ENCODE data around the gene INSM2.

Gene INSM2

DNA sequence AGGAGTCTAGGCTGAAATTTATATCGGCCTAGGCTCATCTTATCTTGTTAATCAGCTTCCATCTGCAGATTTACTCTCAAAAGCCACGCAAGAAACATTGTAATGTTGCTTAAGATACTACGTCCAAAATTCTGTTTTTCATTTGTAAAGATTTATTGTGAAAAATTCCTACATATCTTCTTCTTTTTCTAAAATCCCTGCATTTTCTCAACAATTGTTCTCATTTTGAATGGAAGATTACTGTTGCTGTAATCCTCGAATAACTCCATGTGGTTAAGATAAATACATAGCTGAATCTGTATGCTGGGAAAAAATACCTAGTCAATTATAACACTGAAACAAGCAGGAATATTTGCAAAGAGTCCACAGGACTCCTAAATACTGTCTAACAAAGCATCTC is 15.6 kb downstream of the INSM2 start:
- no peak for DNase-seq (ENCODE audit: low read depth)

DNA sequence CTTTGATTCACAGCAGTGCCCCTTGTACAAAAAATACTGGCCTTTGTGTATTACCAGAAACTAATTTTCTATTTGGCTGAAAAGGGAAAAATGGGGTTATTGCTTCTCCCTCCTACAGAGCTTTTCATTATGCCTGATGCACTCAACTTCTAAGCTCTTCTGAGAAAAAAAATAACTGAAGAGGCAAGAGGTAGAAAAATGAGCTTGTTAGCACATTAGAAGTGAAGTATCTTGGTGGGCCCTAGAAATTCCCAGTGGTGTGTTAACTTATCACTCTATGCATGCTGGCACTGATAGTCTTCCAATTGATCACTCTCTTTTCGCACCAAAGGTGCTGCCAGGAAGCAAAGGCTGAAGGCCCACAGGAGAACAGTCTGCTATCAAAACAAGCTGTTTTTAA is 17.1 kb downstream of the INSM2 start:
- DNase-seq (ENCODE audit: low read depth): no peak

DNA sequence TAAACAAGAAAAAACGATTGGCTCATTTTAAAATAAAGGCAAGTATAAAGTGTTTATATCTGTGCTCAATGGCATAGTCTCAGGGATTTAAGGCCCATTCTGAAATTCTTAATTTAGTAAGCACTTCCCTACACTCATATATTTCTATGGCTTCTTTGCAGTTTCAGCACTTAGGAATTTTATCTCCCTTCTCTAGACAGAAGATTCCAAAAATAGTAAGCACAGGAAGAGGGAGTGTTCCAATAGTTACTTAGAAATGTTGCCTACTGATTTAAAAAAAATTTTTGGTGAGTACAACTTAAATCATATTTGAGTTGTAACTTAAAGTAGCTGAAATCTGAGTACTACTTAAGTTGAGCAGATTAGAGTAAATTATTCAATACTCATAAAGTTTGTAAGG is 19.8 kb downstream of the INSM2 start:
- DNase-seq (ENCODE audit: low read depth): no peak

DNA sequence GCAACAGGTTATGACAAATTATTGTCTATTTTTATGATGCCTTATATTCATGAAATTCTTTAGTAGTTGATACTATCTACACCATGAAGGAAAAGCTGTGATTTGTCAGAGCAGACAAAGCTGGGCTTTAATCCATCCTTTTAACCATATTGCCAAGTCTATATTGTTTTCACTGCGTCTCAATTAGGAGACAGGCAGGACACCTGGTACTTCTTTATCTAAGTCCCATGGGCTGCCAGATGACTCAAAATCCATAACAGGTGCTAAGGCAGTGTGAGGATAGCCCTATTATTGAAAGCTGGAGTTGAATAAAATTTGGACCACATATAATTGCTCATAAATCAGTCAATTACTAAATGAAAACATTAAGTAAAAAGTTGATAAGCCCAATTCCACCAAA is 22.6 kb downstream of the INSM2 start:
- no peak for DNase-seq (ENCODE audit: low read depth)

DNA sequence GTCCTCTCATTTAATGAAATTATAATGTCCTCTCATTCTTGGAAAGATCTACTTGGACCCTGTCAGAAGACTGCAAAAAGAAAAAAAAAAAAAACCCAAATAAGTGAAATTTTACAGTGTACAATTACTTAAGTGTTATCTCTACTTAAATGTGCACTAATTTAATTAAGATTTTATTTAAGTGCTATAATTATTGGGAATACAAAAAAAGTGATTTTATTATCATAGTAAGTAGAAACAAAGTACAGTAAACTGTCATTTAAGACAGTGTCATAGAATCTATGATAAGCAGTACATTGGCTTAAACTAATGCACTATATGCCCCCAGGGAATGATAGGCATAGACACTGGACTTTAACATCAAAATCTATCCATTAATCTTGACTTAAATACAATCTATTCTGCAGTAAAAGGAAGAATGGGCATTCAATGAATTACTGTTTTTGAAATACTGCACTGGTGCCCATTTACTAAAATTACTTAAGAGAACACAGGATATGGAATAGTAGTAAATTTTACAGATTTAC is 23.3 kb downstream of the INSM2 start:
- no peak for DNase-seq (ENCODE audit: low read depth)

DNA sequence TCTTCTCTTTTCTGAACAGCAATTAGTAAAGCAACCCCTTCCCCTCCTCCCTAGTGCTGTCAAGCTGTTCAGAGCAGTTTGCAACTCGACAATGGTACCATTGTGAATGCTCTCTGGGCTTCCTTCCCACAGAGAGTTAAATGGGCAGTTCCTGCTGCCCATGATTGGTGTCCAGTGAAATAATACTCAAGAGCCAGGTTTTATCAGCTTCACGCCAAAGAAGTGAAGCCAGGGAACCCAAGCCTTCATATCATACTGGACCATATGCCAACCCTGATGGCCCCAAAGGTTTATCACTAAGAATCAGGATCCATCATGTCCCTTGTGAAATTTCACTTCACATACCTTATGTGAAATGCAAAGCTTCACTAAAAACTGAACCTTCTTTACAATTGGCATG is 24.7 kb downstream of the INSM2 start:
- DNase-seq (ENCODE audit: low read depth): no peak

DNA sequence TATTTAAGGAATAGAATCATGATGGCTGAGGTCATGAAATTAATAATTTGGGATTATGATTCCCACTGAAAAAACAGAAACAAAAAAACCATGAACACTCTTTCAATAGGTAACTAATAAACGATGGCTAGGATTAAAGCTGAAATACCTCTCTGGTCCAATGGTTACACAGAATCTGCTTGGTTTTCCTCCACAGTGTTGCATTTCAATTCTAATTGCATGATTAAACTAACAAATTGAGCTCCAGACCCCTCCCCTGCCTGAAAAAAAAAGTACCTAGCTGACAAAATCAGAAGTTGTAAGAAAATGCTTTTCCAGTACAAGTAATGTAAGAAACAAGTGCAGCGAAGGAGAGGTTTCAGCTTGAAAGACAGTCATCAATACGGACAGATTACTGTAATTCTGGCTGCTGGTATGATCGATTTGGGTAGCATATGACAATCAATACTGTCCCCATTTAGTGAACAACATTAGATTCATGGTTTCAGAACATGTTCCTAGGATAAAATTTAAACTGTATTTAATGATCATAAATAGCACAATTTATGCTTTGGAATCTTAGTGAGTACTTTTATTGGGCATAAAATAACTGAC is 32.0 kb downstream of the INSM2 start:
- DNase-seq (ENCODE audit: low read depth): no peak

DNA sequence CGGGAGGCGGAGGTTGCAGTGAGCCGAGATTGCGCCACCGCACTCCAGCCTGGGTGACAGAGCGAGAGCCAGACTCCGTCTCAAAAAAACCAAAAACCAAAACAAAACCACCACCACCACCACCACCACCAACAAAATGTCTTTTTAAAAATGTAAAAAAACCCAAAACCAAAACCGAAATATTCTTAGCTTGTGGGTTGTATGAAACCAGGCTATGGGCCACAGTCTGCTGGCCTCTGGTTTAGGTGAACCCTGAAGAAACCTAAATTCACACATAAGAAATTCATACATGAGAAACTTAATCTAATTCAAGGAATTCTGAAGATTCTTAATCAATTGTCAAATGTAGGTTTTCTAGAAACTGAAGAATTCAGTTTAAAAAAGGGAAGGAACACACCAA is 37.6 kb downstream of the INSM2 start:
- no peak for DNase-seq (ENCODE audit: low read depth)

DNA sequence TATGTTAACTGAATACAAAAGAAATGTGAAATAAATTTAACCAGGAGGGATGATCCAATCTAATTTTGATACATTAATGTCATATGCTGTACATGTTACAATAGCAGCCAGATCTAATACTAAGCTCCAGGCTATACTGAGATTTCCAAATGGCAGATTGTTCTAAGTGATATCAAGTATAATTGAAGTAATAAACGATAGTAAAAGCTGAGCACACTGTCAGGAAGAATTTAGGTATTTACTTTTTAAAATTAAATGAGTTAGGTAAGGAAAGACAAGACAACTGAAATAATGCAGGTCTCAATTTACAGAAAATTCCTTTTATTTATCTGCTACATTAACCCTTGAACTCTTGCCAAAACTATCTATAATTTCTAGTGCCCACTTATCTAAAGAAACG is 39.9 kb downstream of the INSM2 start:
- DNase-seq (ENCODE audit: low read depth): no peak

DNA sequence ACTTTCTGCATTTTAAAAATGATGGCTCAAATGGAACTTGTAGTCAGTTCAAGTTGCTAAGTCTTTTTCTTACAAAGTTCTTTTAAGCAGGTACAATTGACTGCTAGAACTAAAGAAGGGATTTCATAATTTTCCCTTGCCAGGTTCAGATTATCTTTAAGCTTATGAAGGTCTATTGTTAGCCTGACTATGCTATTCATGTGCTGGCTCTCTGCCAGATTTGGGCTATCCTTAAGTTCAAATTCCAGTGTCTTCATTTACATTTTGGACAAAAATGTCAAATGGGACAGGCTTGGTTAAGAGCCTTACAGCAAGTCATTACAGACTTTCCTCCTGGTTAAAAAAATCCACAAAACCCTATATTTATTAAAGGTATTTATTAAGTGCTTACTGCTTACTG is 42.3 kb downstream of the INSM2 start:
- DNase-seq (ENCODE audit: low read depth): no peak

DNA sequence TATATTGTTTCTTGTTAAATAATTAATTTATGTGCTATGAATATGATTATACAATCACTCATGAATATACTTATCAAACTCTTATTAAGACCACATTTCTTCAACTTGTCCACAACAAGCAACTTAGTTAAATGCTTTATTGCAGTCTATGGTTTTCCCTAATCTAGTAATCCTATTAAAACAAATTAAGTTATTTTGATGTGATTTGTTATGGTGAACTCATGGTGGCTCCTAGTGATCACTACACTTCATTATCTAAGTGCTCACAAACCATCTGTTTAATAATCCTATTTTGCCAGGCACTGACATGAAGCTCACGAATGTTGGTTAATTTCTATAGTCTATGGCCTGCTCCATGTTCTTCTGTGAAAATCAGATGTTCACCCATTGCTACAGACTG is 42.9 kb downstream of the INSM2 start:
- no peak for DNase-seq (ENCODE audit: low read depth)

DNA sequence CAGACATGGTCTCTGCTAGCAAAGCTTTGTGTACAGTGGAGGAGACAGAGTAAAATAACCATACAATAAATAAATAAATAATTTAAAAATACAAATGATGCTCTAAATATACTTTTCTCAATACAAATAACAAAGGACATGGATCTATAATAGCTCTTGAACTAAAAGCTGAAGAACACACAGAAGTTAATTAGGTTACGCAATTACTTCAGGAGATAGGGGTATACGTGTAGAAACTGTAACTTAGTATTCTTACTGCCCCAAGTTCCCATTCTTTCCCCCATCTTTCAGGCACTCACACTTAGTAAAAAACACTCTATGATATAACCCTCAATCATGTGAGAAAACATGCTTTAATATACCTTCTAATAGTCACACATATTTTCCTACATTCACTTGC is 44.2 kb downstream of the INSM2 start:
- DNase-seq (ENCODE audit: low read depth): no peak

DNA sequence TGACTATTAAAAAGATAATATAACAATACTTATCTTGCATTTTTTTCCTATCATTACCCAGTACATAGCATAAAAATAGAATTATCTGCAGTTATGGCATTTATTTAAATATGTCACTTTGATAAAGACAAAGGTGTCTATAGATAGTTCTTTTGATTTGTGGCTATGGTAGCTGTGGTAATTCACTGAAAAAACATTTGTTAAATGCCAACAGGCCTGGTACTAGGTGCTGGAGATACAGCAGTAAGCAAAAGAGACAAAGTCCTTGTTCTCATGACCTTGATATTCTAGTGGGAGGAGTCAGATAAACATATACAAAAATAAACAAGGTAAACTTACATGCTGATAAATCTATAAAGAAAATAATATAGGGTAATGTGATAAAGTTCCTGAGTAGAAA is 44.7 kb downstream of the INSM2 start:
- DNase-seq (ENCODE audit: low read depth): no peak

Measured in stimulated activated CD8-positive, alpha-beta memory T cell treated with anti-CD3 and anti-CD28 coated beads, Interleukin-12 subunit alpha, Interleukin-12 subunit beta, amount 100 ng/mL, for 4 hours (primary cell).